Amniotic epithelial cell (primary cell): ENCODE data around the gene CHST3.

ENCODE experiments used
- DNase-seq: peaks from one replicate; pipeline ENCODE4 v3.0.0-alpha.2; 2010; ENCODE audit warnings: low read depth

CHST3 gene

GRCh38 chr10:72011468-72011867, 47.3 kb downstream of the CHST3 start:
- no peak for DNase-seq

GRCh38 chr10:72011976-72012512, 47.8 kb downstream of the CHST3 start:
- DNase-seq = no peak

- no peak for DNase-seq
Observed at GRCh38 chr10:72012796-72013195, 48.6 kb downstream of the CHST3 start.

- DNase-seq = no peak
Observed at GRCh38 chr10:72013202-72013945, 49.2 kb downstream of the CHST3 start.

- no peak for DNase-seq
Observed at GRCh38 chr10:72014197-72014596, 50.0 kb downstream of the CHST3 start.

GRCh38 chr10:72014785-72015480, 50.7 kb downstream of the CHST3 start:
- no peak for DNase-seq

- DNase-seq = no peak
Observed at GRCh38 chr10:72015841-72016240, 51.6 kb downstream of the CHST3 start.

GRCh38 chr10:72016608-72017300, 52.6 kb downstream of the CHST3 start:
- no peak for DNase-seq

GRCh38 chr10:72019085-72019876, 55.1 kb downstream of the CHST3 start:
- DNase-seq = no peak

GRCh38 chr10:72020914-72021809, 57.0 kb downstream of the CHST3 start:
- peak; percentile 86 for DNase-seq

GRCh38 chr10:72022228-72022627, 58.0 kb downstream of the CHST3 start:
- DNase-seq = no peak

GRCh38 chr10:72024596-72024995, 60.4 kb downstream of the CHST3 start:
- no peak for DNase-seq

- no peak for DNase-seq
Observed at GRCh38 chr10:72025400-72025799, 61.2 kb downstream of the CHST3 start.

- DNase-seq = no peak
Observed at GRCh38 chr10:72025832-72026231, 61.6 kb downstream of the CHST3 start.

GRCh38 chr10:72026278-72027111, 62.3 kb downstream of the CHST3 start:
- no peak for DNase-seq

- peak; percentile 69 for DNase-seq
Observed at GRCh38 chr10:72027498-72027897, 63.3 kb downstream of the CHST3 start.

- no peak for DNase-seq
Observed at GRCh38 chr10:72029414-72029813, 65.2 kb downstream of the CHST3 start.

- DNase-seq = peak; percentile 93
Observed at GRCh38 chr10:72030762-72031543, 66.8 kb downstream of the CHST3 start.

- DNase-seq = no peak
Observed at GRCh38 chr10:72031706-72032105, 67.5 kb downstream of the CHST3 start.
